Breast epithelium (tissue), 4 donors: ENCODE data around the gene COX8C. TPM values are rescaled to one million over a fixed set of nuclear protein-coding genes. Genes with fewer than 3 reads are reported as not detected.
"Not testable (repeated sequence)": the region's sequence is repeated elsewhere in the genome, so short reads cannot be mapped to it uniquely, and the experiment has no call there.

Source experiments
- DNase-seq, 2 donors: peaks; one replicate each; pipeline ENCODE4 v3.0.0-alpha.2; 2019; ENCODE audit warnings: low spot score in 2 of 2
- H3K27ac ChIP-seq, 2 donors: fragments of 200-600 bp; sonication (generic) in 1 of 2; one replicate each; pipeline ENCODE4 v1.5.1; 2016 to 2019; ENCODE audit warnings: mild to moderate bottlenecking in 1 of 2
- H3K27me3 ChIP-seq, 2 donors: fragments of 200-600 bp; sonication (generic) in 1 of 2; one replicate each; pipeline versions ENCODE4 v1.5.1 to v1.6.0; 2017 to 2019; ENCODE audit warnings: control low read depth in 1 of 2, mild to moderate bottlenecking in 1 of 2
- H3K36me3 ChIP-seq: fragments of 200-600 bp; one replicate; pipeline ENCODE4 v1.5.1; 2019
- H3K4me1 ChIP-seq, 2 donors: fragments of 200-600 bp; sonication (generic); one replicate each; pipeline ENCODE4 v1.5.1; 2016 to 2019; ENCODE audit warnings: control low read depth in 1 of 2
- H3K4me3 ChIP-seq, 3 donors: fragments of 200-600 bp; sonication (generic); 1 replicate in 2 of 3; 2 replicates in 1 of 3; pipeline ENCODE4 v1.5.1; 2016 to 2019; ENCODE audit warnings: mild to moderate bottlenecking in 3 of 3, moderate library complexity in 2 of 3
- H3K9me3 ChIP-seq, 2 donors: fragments of 200-600 bp; sonication (generic) in 1 of 2; one replicate each; pipeline ENCODE4 v1.5.1; 2016 to 2019; ENCODE audit warnings: control low read depth in 1 of 2
- POLR2A ChIP-seq: fragments of 450-650 bp; IDR thresholded peaks from one replicate; pipeline ENCODE4 v1.6.1; 2016; ENCODE audit warnings: antibody characterized with exemption, mild to moderate bottlenecking, moderate library complexity
- POLR2AphosphoS5 ChIP-seq, 3 donors: sonication (generic); formaldehyde crosslinking; IDR thresholded peaks; one replicate each; pipeline ENCODE4 v1.6.1; 2017; ENCODE audit warnings: antibody characterized with exemption in 3 of 3
- intact Hi-C: fragments of 100-400 bp; cut with DNase I; formaldehyde crosslinking; loops from one replicate; pipeline ENCODE4 v1.15.1; 2023; ENCODE audit warnings: low total_unique reads
- total RNA-seq, 3 donors: library from RNA; depleted of rRNA; stranded (reverse); fragments of >200 nt; gene quantifications; one replicate each; pipeline ENCODE4 v1.1.0, GENCODE V29; 2016
- TF ChIP-seq, protein P1 (sequence below), 3 donors: fragments of 450-650 bp; IDR thresholded peaks; one replicate each; pipeline ENCODE4 v1.5.1; 2016 to 2017; ENCODE audit warnings: antibody characterized with exemption in 3 of 3, mild to moderate bottlenecking in 3 of 3, moderate library complexity in 3 of 3

The COX8C gene
- total RNA-seq, 3 donors from 2014 or later: not detected

DNA sequence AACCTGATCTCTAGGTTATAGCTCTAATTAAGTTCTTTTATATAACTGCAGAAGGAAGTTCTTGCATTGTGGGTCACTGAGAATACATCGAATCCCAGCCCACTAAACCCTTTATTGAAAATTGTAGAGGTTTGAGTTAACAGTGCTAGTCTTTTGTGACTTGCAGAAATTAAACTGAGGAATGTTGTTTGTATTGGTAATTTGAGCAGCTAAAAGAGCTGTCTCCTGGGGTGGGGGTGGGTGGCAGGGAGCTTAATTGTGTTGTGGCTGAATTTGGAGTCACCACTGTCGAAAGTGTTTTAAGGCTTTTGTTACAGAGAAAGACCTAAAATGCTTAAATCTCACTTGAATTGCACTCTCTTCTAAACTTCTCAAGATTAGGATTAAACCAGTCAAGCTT, 3.2 kb upstream of the COX8C start:
- Histone ChIP-seq H3K9me3 (peaks cover 5% of the 10 kb centered on the region in 2 donors), H3K4me3 (no peak overlapping the region), H3K36me3 (no peaks in the 10 kb centered on the region), H3K4me1 (no peaks in the 10 kb centered on the region), H3K27me3 (no peaks in the 10 kb centered on the region), H3K27ac (no peak overlapping the region)
- intact Hi-C loops: no loop called here
- TF ChIP-seq, protein P1, sequence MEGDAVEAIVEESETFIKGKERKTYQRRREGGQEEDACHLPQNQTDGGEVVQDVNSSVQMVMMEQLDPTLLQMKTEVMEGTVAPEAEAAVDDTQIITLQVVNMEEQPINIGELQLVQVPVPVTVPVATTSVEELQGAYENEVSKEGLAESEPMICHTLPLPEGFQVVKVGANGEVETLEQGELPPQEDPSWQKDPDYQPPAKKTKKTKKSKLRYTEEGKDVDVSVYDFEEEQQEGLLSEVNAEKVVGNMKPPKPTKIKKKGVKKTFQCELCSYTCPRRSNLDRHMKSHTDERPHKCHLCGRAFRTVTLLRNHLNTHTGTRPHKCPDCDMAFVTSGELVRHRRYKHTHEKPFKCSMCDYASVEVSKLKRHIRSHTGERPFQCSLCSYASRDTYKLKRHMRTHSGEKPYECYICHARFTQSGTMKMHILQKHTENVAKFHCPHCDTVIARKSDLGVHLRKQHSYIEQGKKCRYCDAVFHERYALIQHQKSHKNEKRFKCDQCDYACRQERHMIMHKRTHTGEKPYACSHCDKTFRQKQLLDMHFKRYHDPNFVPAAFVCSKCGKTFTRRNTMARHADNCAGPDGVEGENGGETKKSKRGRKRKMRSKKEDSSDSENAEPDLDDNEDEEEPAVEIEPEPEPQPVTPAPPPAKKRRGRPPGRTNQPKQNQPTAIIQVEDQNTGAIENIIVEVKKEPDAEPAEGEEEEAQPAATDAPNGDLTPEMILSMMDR (IDR thresholded peaks at IDR 0.05): no peak
- no peak for TF ChIP-seq POLR2A
- no peak for TF ChIP-seq POLR2AphosphoS5 (IDR thresholded peaks at IDR 0.05)
- no peak for DNase-seq

DNA sequence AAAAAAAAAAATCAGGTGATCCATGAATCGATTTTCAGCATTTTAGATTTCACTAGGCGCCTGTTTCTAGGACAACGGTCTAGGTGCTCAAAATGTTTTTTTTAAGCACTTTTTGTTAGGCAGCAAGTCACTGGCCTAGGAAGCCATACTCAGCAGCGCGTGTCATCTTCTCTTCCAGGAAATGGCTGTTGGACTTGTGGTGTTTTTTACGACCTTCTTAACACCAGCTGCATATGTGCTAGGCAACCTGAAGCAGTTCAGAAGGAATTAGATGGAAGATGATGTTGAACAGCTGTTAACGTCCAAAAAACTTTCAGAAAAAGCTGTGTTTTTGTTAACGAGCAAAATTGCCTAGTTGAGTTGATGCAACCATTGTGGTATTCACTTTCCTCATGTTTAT, 868 bp downstream of the COX8C start:
- H3K4me3 ChIP-seq: no peak overlapping the region
- no peaks in the 10 kb centered on the region for H3K4me1 ChIP-seq
- H3K27ac ChIP-seq: no peak overlapping the region
- no peaks in the 10 kb centered on the region for H3K27me3 ChIP-seq
- no peaks in the 10 kb centered on the region for H3K36me3 ChIP-seq
- H3K9me3 ChIP-seq: peaks cover 0 to 5% of the 10 kb centered on the region in 2 donors
- no peak for DNase-seq
- intact Hi-C loops: no loop called here
- TF ChIP-seq, protein P1 (IDR thresholded peaks at IDR 0.05): no peak
- TF ChIP-seq POLR2A: no peak
- TF ChIP-seq POLR2AphosphoS5 (IDR thresholded peaks at IDR 0.05): no peak

DNA sequence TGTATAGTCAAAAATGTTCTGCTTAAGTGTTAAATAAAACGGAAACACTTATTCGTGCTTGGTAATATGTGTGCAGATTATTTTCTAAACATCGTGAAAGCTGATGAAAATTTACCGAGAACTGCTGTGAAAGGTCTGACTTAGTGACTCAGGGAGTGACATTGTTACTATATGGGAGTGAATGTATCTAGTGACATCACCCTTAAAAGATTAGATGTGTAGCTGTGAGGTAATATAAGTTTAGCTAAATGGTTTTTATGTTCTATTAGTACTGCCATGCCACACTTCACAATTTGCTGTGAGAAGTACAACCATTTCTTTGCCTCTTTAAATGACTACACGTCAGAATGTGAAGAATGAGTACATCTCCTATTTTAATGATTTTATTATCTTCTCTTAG, 1.3 kb downstream of the COX8C start:
- peaks cover 0 to 5% of the 10 kb centered on the region in 2 donors for H3K9me3 ChIP-seq

DNA sequence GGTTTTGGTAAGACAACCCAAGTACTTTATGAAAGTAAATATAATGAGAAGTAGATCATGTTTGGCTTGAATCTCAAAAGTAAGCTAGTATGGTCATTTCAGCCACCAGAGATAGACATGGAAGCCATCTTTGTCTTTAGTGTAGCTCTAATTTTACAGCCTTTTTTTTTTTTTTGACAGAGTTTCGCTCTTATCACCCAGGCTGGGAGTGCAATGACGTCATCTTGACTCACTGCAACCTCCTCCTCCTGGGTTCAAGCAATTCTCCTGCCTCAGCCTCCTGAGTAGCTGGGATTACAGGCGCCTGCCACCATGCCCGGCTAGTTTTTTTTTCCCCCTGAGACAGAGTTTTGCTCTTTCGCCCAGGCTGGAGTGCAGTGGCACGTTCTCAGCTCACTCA, 7.9 kb downstream of the COX8C start:
- intact Hi-C loops: not testable (repeated sequence)

More for the DNA sequence above, 1.3 kb downstream of the COX8C start:
- TF ChIP-seq, protein P1 (IDR thresholded peaks at IDR 0.05): no peak
- TF ChIP-seq POLR2A (no peak), POLR2AphosphoS5 (IDR thresholded peaks at IDR 0.05) (no peak)
- Histone ChIP-seq H3K27me3 (no peaks in the 10 kb centered on the region), H3K27ac (no peak overlapping the region), H3K4me1 (no peaks in the 10 kb centered on the region), H3K36me3 (no peaks in the 10 kb centered on the region), H3K4me3 (no peak overlapping the region)
- intact Hi-C loops: no loop called here
- no peak for DNase-seq

DNA sequence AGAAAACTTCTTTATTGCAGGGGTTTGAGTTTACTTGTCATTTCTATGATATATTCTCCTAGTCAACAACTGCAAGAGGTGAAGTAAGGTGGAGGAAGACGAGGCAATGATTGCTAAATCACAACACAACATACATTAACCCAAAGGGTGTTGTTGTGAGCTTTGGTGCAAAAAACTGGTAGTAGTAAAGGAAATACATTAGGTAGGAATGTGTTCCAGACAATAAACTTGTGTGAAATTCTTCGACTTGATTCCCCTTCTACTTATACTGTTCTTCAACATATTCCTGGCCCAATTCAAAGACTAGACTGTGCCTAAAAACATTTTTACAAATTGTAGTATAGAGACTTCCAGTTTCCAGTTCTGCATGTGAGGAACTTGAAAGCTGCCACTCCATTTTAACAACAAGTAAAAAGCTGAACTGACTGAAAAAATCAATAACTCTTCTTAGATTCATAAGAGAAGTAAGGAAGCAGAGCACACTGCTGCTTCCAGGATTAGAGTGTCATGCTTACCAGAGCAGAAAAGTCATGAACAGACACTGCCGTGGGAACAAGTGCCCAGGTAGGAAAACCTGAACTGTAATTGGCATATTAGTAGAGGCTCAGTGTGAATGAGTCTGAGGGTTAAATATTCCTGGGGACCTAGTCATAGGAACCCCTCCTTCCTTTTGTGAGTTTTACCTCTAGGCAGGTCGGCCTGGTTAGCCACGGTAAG, 22.2 kb downstream of the COX8C start:
- peaks cover 0 to 12% of the 10 kb centered on the region in 2 donors for H3K9me3 ChIP-seq
- H3K27me3 ChIP-seq: no peaks in the 10 kb centered on the region
- no peak for TF ChIP-seq POLR2AphosphoS5 (IDR thresholded peaks at IDR 0.05)
- TF ChIP-seq, protein P1 (IDR thresholded peaks at IDR 0.05): no peak
- TF ChIP-seq POLR2A: no peak
- no peak overlapping the region for H3K27ac ChIP-seq
- H3K4me1 ChIP-seq: no peaks in the 10 kb centered on the region
- no peaks in the 10 kb centered on the region for H3K36me3 ChIP-seq
- intact Hi-C loops: no loop called here
- no peak overlapping the region for H3K4me3 ChIP-seq
- no peak for DNase-seq

More for the DNA sequence above, 7.9 kb downstream of the COX8C start:
- H3K4me1 ChIP-seq, H3K4me3 ChIP-seq, H3K9me3 ChIP-seq, H3K27ac ChIP-seq, H3K36me3 ChIP-seq, H3K27me3 ChIP-seq, DNase-seq: not testable (repeated sequence)
